Astrocyte (in vitro differentiated cells and primary cell): ENCODE data around the gene ECE1. TPM values are rescaled to one million over a fixed set of nuclear protein-coding genes. Genes with fewer than 3 reads are reported as not detected.

Experiments
- DNase-seq: peaks from one replicate; pipeline ENCODE4 v3.0.0-alpha.2; 2010; ENCODE audit warnings: low read depth
- FAIRE-seq: peaks from 2 replicates; lab custom pipeline; 2011; peaks lifted over from hg19 to GRCh38; lab: Jason Lieb, UNC
- H2AFZ ChIP-seq: 2 replicates; pipeline ENCODE4 v1.6.0; 2012; ENCODE audit warnings: low read depth, low read length, inconsistent platforms
- H3K27ac ChIP-seq: 2 replicates; pipeline ENCODE4 v1.5.1; 2011; ENCODE audit warnings: low read depth, low read length, inconsistent platforms
- H3K27me3 ChIP-seq: 2 replicates; pipeline ENCODE4 v1.6.0; 2011; ENCODE audit warnings: low read length, inconsistent platforms; ENCODE audit not compliant: insufficient read depth
- H3K36me3 ChIP-seq: 2 replicates; pipeline ENCODE4 v1.5.1; 2011; ENCODE audit warnings: low read length, inconsistent platforms; ENCODE audit not compliant: insufficient read depth
- H3K4me1 ChIP-seq: 2 replicates; pipeline ENCODE4 v1.5.1; 2011; ENCODE audit warnings: low read length, inconsistent platforms; ENCODE audit not compliant: insufficient read depth
- H3K4me2 ChIP-seq: 2 replicates; pipeline ENCODE4 v1.6.0; 2012; ENCODE audit warnings: low read length, inconsistent platforms
- H3K4me3 ChIP-seq: 2 replicates; pipeline ENCODE4 v1.5.1; 2011; ENCODE audit warnings: low read depth, mild to moderate bottlenecking, low read length, inconsistent platforms; ENCODE audit not compliant: insufficient read depth
- H3K79me2 ChIP-seq: 2 replicates; pipeline ENCODE4 v1.6.0; 2012; ENCODE audit warnings: mild to moderate bottlenecking, low read length, inconsistent platforms; ENCODE audit not compliant: insufficient read depth
- H3K9ac ChIP-seq: 2 replicates; pipeline ENCODE4 v1.6.0; 2012; ENCODE audit warnings: mild to moderate bottlenecking, low read length, inconsistent platforms
- H3K9me3 ChIP-seq: 2 replicates; pipeline ENCODE4 v1.5.1; 2012; ENCODE audit warnings: low read depth, mild to moderate bottlenecking, low read length, inconsistent platforms; ENCODE audit not compliant: insufficient read depth
- H4K20me1 ChIP-seq: 2 replicates; pipeline ENCODE4 v1.6.0; 2012; ENCODE audit warnings: low read length, inconsistent platforms; ENCODE audit not compliant: insufficient read depth
- H3K27ac Mint-ChIP-seq: one replicate; pipeline ENCODE4 v1.8.0; 2021; ENCODE audit warnings: mild to moderate bottlenecking, mixed read lengths; ENCODE audit not compliant: unreplicated experiment
- H3K27me3 Mint-ChIP-seq: one replicate; pipeline ENCODE4 v1.8.0; 2021; ENCODE audit warnings: low read depth, mixed read lengths; ENCODE audit not compliant: unreplicated experiment
- H3K36me3 Mint-ChIP-seq: one replicate; pipeline ENCODE4 v1.8.0; 2021; ENCODE audit warnings: low read depth, mixed read lengths; ENCODE audit not compliant: unreplicated experiment
- H3K4me1 Mint-ChIP-seq: one replicate; pipeline ENCODE4 v1.8.0; 2021; ENCODE audit warnings: low read depth, mixed read lengths; ENCODE audit not compliant: unreplicated experiment
- H3K4me3 Mint-ChIP-seq: one replicate; pipeline ENCODE4 v1.8.0; 2021; ENCODE audit warnings: mild to moderate bottlenecking, moderate library complexity, mixed read lengths; ENCODE audit not compliant: unreplicated experiment
- H3K9me3 Mint-ChIP-seq: one replicate; pipeline ENCODE4 v1.8.0; 2021; ENCODE audit warnings: mild to moderate bottlenecking, mixed read lengths; ENCODE audit not compliant: unreplicated experiment
- CTCF ChIP-seq: IDR thresholded peaks from 2 replicates; pipeline ENCODE4 v1.5.1; 2011; ENCODE audit warnings: low read depth, mild to moderate bottlenecking, inconsistent platforms, low read length, moderate library complexity; ENCODE audit not compliant: insufficient read depth
- EZH2 ChIP-seq: IDR thresholded peaks from 2 replicates; pipeline ENCODE4 v1.6.1; 2012; ENCODE audit warnings: mild to moderate bottlenecking, low read length, inconsistent platforms; ENCODE audit not compliant: insufficient read depth
- total RNA-seq: library from RNA; stranded (reverse); gene quantifications from 2 replicates; pipeline ENCODE4 v1.2.1, GENCODE V29; 2021

ECE1 gene
- total RNA-seq, 1 donor from 2014 or later = 172 TPM

GRCh38 chr1:21245688-21246229 is 44.5 kb downstream of the ECE1 start:
- TF ChIP-seq EZH2 (no peak), CTCF (no peak)

GRCh38 chr1:21244986-21245687 is 45.1 kb downstream of the ECE1 start:
- no peaks in the 10 kb centered on the region for H3K79me2 ChIP-seq
- no peak for DNase-seq
- no peak overlapping the region for H3K9ac ChIP-seq
- Mint-ChIP-seq H3K9me3 (no peaks in the 10 kb centered on the region), H3K4me3 (no peak overlapping the region), H3K27me3 (no peaks in the 10 kb centered on the region), H3K36me3 (peaks cover 17% of the 10 kb centered on the region), H3K4me1 (peaks cover 16% of the 10 kb centered on the region), H3K27ac (no peak overlapping the region)
- H3K27me3 ChIP-seq = no peaks in the 10 kb centered on the region
- H4K20me1 ChIP-seq = peaks cover 5% of the 10 kb centered on the region
- no peak overlapping the region for H2AFZ ChIP-seq
- no peaks in the 10 kb centered on the region for H3K9me3 ChIP-seq
- peaks cover 16% of the 10 kb centered on the region for H3K4me1 ChIP-seq
- FAIRE-seq = no peak
- no peak overlapping the region for H3K4me3 ChIP-seq
- H3K4me2 ChIP-seq = no peak overlapping the region
- TF ChIP-seq CTCF (no peak), EZH2 (no peak)
- no peak overlapping the region for H3K27ac ChIP-seq
- peaks cover 18% of the 10 kb centered on the region for H3K36me3 ChIP-seq

More at GRCh38 chr1:21245688-21246229, 44.5 kb downstream of the ECE1 start:
- no peaks in the 10 kb centered on the region for H3K9me3 ChIP-seq
- Mint-ChIP-seq H3K4me3 (no peak overlapping the region), H3K4me1 (peaks cover 12% of the 10 kb centered on the region), H3K9me3 (no peaks in the 10 kb centered on the region), H3K36me3 (peaks cover 17% of the 10 kb centered on the region), H3K27me3 (no peaks in the 10 kb centered on the region), H3K27ac (no peak overlapping the region)
- H3K4me3 ChIP-seq = no peak overlapping the region
- H3K4me2 ChIP-seq = no peak overlapping the region
- peaks cover 17% of the 10 kb centered on the region for H3K36me3 ChIP-seq
- no peak overlapping the region for H3K27ac ChIP-seq
- no peak for FAIRE-seq
- no peak overlapping the region for H3K9ac ChIP-seq
- no peaks in the 10 kb centered on the region for H3K27me3 ChIP-seq
- H2AFZ ChIP-seq = no peak overlapping the region
- peaks cover 5% of the 10 kb centered on the region for H4K20me1 ChIP-seq
- no peaks in the 10 kb centered on the region for H3K79me2 ChIP-seq
- no peak for DNase-seq
- peaks cover 16% of the 10 kb centered on the region for H3K4me1 ChIP-seq

- Mint-ChIP-seq H3K36me3 (peaks cover 15% of the 10 kb centered on the region), H3K4me3 (no peak overlapping the region), H3K27me3 (no peaks in the 10 kb centered on the region), H3K4me1 (peaks cover 20% of the 10 kb centered on the region), H3K27ac (no peak overlapping the region), H3K9me3 (no peaks in the 10 kb centered on the region)
- Histone ChIP-seq H3K27ac (no peak overlapping the region), H3K27me3 (no peaks in the 10 kb centered on the region), H3K9me3 (no peaks in the 10 kb centered on the region), H3K4me1 (peaks cover 21% of the 10 kb centered on the region), H3K36me3 (peaks cover 18% of the 10 kb centered on the region), H4K20me1 (peaks cover 8% of the 10 kb centered on the region), H3K4me3 (no peak overlapping the region), H2AFZ (no peak overlapping the region), H3K79me2 (no peaks in the 10 kb centered on the region), H3K4me2 (no peak overlapping the region), H3K9ac (no peak overlapping the region)
- DNase-seq (no peak), FAIRE-seq (no peak)
- TF ChIP-seq EZH2 (no peak), CTCF (no peak)
These were observed 46.1 kb downstream of the ECE1 start for GRCh38 chr1:21244154-21244553.
